Brain microvascular endothelial cell (primary cell): ENCODE results near the gene RAX2.

Source experiments
- DNase-seq: peaks from one replicate; pipeline ENCODE4 v3.0.0-alpha.2; 2020
- H3K27ac ChIP-seq: fragments of 250-450 bp; sonication (Bioruptor Pico); 2 replicates; pipeline ENCODE4 v1.5.1; 2020; ENCODE audit warnings: mild to moderate bottlenecking, moderate library complexity
- H3K27me3 ChIP-seq: fragments of 250-450 bp; sonication (Bioruptor Pico); replicated peaks from 2 replicates; pipeline ENCODE4 v1.5.1; 2020; ENCODE audit warnings: mild to moderate bottlenecking
- H3K36me3 ChIP-seq: fragments of 250-450 bp; sonication (Bioruptor Pico); replicated peaks from 2 replicates; pipeline ENCODE4 v1.5.1; 2020; ENCODE audit warnings: mild to moderate bottlenecking
- H3K4me3 ChIP-seq: 2 replicates; pipeline ENCODE4 v1.5.1; 2011; ENCODE audit warnings: low read depth, mild to moderate bottlenecking, control low read depth, low read length, moderate library complexity
- CTCF ChIP-seq: IDR thresholded peaks from 2 replicates; pipeline ENCODE4 v1.5.1; 2011; ENCODE audit warnings: low read depth, mild to moderate bottlenecking, moderate library complexity, low read length, control low read depth, inconsistent platforms; ENCODE audit errors: missing control alignments
- in situ Hi-C: cut with HindIII; loops from 2 replicates; pipeline ENCODE4 v1.10.0; 2017; ENCODE audit warnings: low sequenced_read_pairs, low pct_ligation_motif_present

The RAX2 gene

DNA sequence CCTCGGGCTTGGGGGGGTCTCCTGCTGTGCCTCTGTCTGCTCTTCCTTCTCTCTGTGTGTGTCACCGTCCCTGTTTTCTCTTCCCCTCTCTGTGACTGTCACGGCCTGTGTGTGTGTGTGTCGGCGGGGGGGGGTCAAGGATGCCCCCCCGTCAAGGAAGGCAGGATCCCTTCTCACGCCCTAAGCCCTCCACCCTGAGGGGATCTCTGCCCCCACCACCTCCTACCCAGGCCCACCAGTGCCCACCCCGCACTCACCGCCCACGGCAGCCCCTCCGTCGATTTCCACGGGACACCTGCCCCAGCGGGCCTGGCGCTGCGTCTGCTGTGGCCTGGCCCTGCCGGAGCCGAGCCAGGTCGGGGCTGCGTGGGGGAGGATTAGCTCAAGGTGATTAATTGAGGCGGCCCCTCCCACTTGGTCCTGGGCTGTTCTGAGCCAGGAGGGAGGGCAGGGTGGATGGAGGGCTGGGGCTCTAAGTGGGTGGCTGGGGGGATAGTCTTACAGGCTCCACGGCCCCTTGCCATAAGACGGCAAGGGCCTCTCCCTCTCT lies at the start of gene RAX2:
RAX2 (minus strand) TSS at position 323 of the 550 bp plus-strand sequence. CDS start 486 bp downstream, outside the sequence.
- DNase-seq: no peak
- Histone ChIP-seq H3K36me3 (peaks cover 10% of the 10 kb centered on the region), H3K4me3 (no peak within 1 kb of the TSS), H3K27me3 (no peaks in the 10 kb centered on the region), H3K27ac (no peak within 1 kb of the TSS)
- in situ Hi-C loops: no loop called here
- no peak for TF ChIP-seq CTCF

- in situ Hi-C loops: no loop called here
- Histone ChIP-seq H3K36me3 (no peaks in the 10 kb centered on the region), H3K27ac (no peak overlapping the region), H3K27me3 (no peaks in the 10 kb centered on the region), H3K4me3 (no peak overlapping the region)
- TF ChIP-seq CTCF: no peak
- DNase-seq: no peak
Measured at GRCh38 chr19:3821156-3821555, 49.1 kb upstream of the RAX2 start.

DNA sequence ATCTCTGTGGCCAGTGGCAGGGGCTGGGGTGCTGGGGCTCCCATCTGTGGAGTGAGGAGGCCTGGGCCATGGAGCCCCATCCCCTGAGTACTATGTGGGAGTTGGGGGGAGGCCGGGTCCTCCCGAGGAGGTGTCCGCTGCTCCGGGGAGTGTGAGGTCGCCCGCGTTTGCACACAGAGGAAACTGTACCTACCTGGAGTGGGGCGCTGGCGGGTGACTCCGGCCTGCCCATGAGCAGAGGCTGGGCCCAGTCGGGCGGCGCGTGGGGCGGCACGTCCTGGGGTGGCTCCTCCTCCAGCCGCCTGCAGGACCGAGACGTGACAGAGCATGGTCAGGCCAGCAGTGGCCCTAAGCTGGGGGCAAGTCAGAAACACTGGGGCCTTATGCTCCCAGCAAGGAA lies 48.0 kb upstream of the RAX2 start:
- DNase-seq: no peak
- TF ChIP-seq CTCF: no peak
- in situ Hi-C loops: no loop called here
- no peak overlapping the region for H3K27ac ChIP-seq
- no peak overlapping the region for H3K4me3 ChIP-seq
- H3K36me3 ChIP-seq: no peaks in the 10 kb centered on the region
- H3K27me3 ChIP-seq: no peaks in the 10 kb centered on the region

- no peak for TF ChIP-seq CTCF
- no peak overlapping the region for H3K27ac ChIP-seq
- no peaks in the 10 kb centered on the region for H3K27me3 ChIP-seq
- H3K36me3 ChIP-seq: no peaks in the 10 kb centered on the region
- in situ Hi-C loops: no loop called here
- no peak for DNase-seq
- H3K4me3 ChIP-seq: no peak overlapping the region
Measured at GRCh38 chr19:3818918-3819317, 46.9 kb upstream of the RAX2 start.

DNA sequence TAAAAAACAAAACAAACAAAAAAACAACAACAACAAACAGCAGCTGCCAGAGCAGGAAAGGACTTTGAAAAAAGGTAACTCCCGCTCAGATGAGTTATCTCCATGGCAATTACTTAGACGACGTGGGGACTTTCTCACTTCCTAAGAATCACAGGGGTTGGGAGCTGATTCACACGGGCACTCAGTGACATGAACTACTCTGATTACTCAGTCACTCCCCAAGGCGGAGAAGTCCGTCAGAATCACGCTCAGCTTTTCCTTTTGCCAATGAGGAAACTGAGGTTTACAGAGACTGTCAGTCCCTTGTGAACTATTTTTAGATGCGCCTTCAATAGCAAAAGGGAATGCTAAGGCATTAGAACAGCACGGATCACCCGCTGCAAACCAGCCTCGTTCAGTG lies 46.4 kb upstream of the RAX2 start:
- no peak overlapping the region for H3K4me3 ChIP-seq
- H3K36me3 ChIP-seq: no peaks in the 10 kb centered on the region
- peak; percentile 65 for DNase-seq
- no peaks in the 10 kb centered on the region for H3K27me3 ChIP-seq
- no peak overlapping the region for H3K27ac ChIP-seq
- no peak for TF ChIP-seq CTCF
- in situ Hi-C loops: no loop called here

DNA sequence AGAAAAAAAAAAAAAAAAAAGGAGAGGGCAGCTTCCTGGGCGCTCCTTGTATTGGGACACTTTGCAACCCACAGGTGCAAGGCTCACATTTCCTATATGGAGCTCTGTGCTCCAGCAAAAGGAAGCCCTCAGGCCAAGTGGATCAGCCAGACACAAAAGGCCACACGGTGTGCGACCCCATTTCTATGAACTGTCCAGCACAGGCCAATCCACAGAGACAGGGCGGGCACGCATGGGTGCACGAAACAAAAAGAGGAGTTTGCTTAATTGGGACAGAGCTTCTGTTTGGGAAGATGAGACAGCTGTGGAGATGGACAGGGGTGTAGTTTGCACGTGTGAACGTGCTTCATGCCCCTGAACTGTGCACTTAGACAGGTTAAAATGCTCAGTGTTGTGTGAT lies 45.7 kb upstream of the RAX2 start:
- no peak for DNase-seq
- H3K27ac ChIP-seq: no peak overlapping the region
- H3K4me3 ChIP-seq: no peak overlapping the region
- no peak for TF ChIP-seq CTCF
- in situ Hi-C loops: no loop called here
- no peaks in the 10 kb centered on the region for H3K36me3 ChIP-seq
- no peaks in the 10 kb centered on the region for H3K27me3 ChIP-seq
